Measurements from ENCODE around the gene CCDC74B.
"Not testable (repeated sequence)": the region's sequence is repeated elsewhere in the genome, so short reads cannot be mapped to it uniquely, and the experiment has no call there.

DNA sequence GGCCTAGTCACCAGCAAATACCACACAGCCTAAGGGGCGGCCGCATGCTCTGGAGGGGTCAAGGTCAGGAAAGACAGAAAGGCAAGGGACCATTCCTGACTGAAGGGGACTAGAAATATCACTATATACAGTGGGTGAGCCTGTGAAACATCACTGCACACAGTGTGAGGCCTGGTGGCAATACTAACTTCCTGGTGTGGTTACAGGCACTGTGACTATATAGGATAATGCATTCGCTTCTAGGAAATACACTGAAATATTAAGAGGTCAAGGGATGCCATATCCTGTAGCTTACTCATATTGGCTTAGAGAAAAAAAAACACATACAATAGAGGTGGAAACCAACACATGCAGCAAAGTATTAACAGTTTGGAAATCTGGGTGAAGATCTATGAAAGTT, 24.3 kb upstream of the CCDC74B start:
- not testable (repeated sequence) for TF ChIP-seq ZC3H10 (CRISPR knock-in tag; IDR thresholded peaks at IDR 0.05); BACH2 (CRISPR knock-in tag; IDR thresholded peaks at IDR 0.05; ENCODE audit: borderline replicate concordance)
- TF ChIP-seq, protein P1, sequence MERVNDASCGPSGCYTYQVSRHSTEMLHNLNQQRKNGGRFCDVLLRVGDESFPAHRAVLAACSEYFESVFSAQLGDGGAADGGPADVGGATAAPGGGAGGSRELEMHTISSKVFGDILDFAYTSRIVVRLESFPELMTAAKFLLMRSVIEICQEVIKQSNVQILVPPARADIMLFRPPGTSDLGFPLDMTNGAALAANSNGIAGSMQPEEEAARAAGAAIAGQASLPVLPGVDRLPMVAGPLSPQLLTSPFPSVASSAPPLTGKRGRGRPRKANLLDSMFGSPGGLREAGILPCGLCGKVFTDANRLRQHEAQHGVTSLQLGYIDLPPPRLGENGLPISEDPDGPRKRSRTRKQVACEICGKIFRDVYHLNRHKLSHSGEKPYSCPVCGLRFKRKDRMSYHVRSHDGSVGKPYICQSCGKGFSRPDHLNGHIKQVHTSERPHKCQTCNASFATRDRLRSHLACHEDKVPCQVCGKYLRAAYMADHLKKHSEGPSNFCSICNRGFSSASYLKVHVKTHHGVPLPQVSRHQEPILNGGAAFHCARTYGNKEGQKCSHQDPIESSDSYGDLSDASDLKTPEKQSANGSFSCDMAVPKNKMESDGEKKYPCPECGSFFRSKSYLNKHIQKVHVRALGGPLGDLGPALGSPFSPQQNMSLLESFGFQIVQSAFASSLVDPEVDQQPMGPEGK (CRISPR knock-in tag; IDR thresholded peaks at IDR 0.05; ENCODE audit: borderline replicate concordance) = not testable (repeated sequence)

All from SK-N-SH treated with all-trans-retinoic acid at 6 μM for 48 hours (cell line).